MV-4-11 (cell line): ENCODE measurements around the gene METTL22.

Experiments used
- DNase-seq: peaks from one replicate; lab custom pipeline; 2025; lab: John Stamatoyannopoulos, UW

METTL22 gene

DNA sequence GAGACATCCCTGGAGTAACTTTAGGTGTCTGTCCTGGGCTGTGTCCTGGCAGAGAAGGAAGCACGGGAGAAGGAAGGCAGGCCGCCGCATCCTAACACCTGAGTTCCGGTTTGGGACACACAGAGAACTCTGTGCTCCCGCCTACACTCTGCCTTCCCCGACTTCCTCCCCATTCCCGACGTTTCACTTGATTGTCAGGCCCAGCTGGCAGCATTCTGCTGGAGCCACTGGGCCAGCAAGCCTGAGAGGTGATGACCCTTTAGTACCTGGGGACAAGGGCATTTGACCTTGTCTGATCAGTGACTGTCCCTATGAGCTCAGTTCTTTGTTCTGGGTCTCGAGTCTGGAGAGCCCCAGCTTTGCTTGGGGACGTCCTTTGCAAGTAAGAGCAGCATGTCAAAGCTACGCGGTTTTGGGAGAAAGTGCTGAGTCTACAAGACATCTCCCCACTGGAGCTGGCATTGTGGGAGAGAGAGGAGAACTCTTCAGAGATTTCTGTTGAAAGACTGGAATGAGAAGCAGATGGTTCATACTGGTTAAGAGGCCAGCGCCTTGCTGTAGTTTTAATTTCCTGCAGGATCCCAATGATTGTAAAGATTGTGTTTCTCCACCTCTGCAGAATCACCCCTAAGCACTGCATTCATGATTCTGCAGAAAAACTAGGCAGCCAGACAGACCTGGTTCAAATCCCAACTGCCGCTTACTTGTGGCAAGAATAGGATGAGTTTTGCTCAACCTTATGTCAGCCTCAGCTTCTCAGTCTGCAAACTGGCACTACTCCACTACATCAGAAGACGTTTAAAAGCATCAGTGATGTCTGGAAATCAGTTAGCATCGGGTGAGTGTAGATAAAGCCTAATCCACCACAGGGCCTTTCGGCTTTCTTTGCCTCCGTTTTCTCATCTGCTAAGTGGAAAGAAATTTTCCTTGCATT lies 73.6 kb downstream of the METTL22 start:
- DNase-seq, result no peak

DNA sequence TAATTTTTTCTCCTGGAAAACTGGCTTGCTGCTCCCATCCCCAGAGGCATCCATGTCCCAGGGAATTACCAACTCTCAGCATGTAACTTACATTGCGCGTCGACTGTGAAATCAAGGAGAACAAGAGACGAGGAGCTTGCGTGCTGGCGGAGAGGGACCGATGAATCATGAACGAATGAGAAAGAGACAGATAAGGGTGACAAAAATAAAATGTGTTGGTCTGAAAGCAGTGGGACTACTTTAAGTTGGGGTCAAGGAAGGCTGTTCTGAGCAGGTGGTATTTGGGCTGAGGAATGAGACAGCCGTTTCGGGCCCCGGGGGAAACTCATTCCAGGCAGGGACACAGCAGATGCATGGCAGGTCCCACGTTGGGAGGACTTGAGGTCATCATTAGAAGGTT lies 75.4 kb downstream of the METTL22 start:
- no peak for DNase-seq

- no peak for DNase-seq
Observed at GRCh38 chr16:8697965-8698364, 76.5 kb downstream of the METTL22 start.
